Measurements from ENCODE around the gene ZMAT5.

GRCh38 chr22:29712119-29712518 is 54.7 kb downstream of the ZMAT5 start:
- TF ChIP-seq GABPA (IDR thresholded peaks at IDR 0.05; ENCODE audit: low read depth) = no peak
- no peak for TF ChIP-seq HDAC2 (IDR thresholded peaks at IDR 0.05)
- no peak for TF ChIP-seq EP300 (IDR thresholded peaks at IDR 0.05; ENCODE audit: borderline replicate concordance in 1 of 2, control insufficient read depth in 1 of 2, low read depth in 2 of 2, low read length in 2 of 2)
- no peak for TF ChIP-seq RCOR1 (conservative IDR thresholded peaks at IDR 0.05; ENCODE audit: low read depth, low read length)
- TF ChIP-seq POLR2AphosphoS2 (IDR thresholded peaks at IDR 0.05; ENCODE audit: low read depth, low read length) = no peak
- TF ChIP-seq HDAC6 (IDR thresholded peaks at IDR 0.05; ENCODE audit: unreplicated experiment) = no peak
- TF ChIP-seq RB1 (IDR thresholded peaks at IDR 0.05; ENCODE audit: borderline replicate concordance) = no peak
- no peak for TF ChIP-seq JUND (IDR thresholded peaks at IDR 0.05; ENCODE audit: low read depth, low read length)

Measured in GM12878 (cell line).